H9 (cell line): Measurements from ENCODE around the gene LYPD1. TPM values are rescaled to one million over a fixed set of nuclear protein-coding genes. Genes with fewer than 3 reads are reported as not detected.

Experiments used
- DNase-seq: peaks from one replicate; pipeline ENCODE4 v3.0.0-alpha.2; 2017
- H2AFZ ChIP-seq: one replicate; pipeline ENCODE4 v1.6.1; 2013; ENCODE audit warnings: mild to moderate bottlenecking, low read length, control low read depth, moderate library complexity
- H2AK5ac ChIP-seq: 2 replicates; pipeline ENCODE4 v1.6.1; 2013; ENCODE audit warnings: low read length, control low read depth, mixed read lengths; ENCODE audit not compliant: insufficient read length
- H2BK120ac ChIP-seq: one replicate; pipeline ENCODE4 v1.6.1; 2013; ENCODE audit warnings: low read depth, mild to moderate bottlenecking, low read length, control low read depth, inconsistent platforms; ENCODE audit not compliant: poor library complexity, severe bottlenecking
- H2BK12ac ChIP-seq: 2 replicates; pipeline ENCODE4 v1.6.1; 2013; ENCODE audit warnings: low read length, control low read depth, mixed read lengths, low read depth; ENCODE audit not compliant: insufficient read length
- H2BK15ac ChIP-seq: 2 replicates; pipeline ENCODE4 v1.6.1; 2013; ENCODE audit warnings: low read depth, low read length, control low read depth
- H2BK20ac ChIP-seq: one replicate; pipeline ENCODE4 v1.6.1; 2013; ENCODE audit warnings: low read depth, mild to moderate bottlenecking, low read length, control low read depth, inconsistent platforms; ENCODE audit not compliant: poor library complexity, severe bottlenecking
- H2BK5ac ChIP-seq: 2 replicates; pipeline ENCODE4 v1.6.1; 2013; ENCODE audit warnings: low read length, control low read depth, mixed read lengths; ENCODE audit not compliant: insufficient read length
- H3K14ac ChIP-seq: 2 replicates; pipeline ENCODE4 v1.6.1; 2013; ENCODE audit warnings: low read length, control low read depth; ENCODE audit not compliant: insufficient read depth
- H3K18ac ChIP-seq: 2 replicates; pipeline ENCODE4 v1.6.1; 2013; ENCODE audit warnings: low read depth, mild to moderate bottlenecking, mixed read lengths, low read length, control low read depth; ENCODE audit not compliant: insufficient read length
- H3K23ac ChIP-seq: 2 replicates; pipeline ENCODE4 v1.6.1; 2013; ENCODE audit warnings: low read length, control low read depth, mixed read lengths, low read depth; ENCODE audit not compliant: insufficient read length
- H3K23me2 ChIP-seq: 2 replicates; pipeline ENCODE4 v1.6.1; 2013; ENCODE audit warnings: low read depth, mild to moderate bottlenecking, mixed read lengths, low read length, control low read depth; ENCODE audit not compliant: insufficient read length, poor library complexity, severe bottlenecking
- H3K27ac ChIP-seq: 2 replicates; pipeline ENCODE4 v1.5.1; 2013; ENCODE audit warnings: low read length, control low read depth, mixed read lengths, low read depth; ENCODE audit not compliant: insufficient read length
- H3K27me3 ChIP-seq: 2 replicates; pipeline ENCODE4 v1.6.1; 2013; ENCODE audit warnings: low read length, control low read depth, inconsistent platforms; ENCODE audit not compliant: insufficient read depth
- H3K4ac ChIP-seq: 2 replicates; pipeline ENCODE4 v1.6.1; 2013; ENCODE audit warnings: low read depth, mild to moderate bottlenecking, control low read depth, inconsistent platforms, low read length, moderate library complexity
- H3K4me1 ChIP-seq: 2 replicates; pipeline ENCODE4 v1.6.1; 2013; ENCODE audit warnings: low read length, control low read depth, inconsistent platforms; ENCODE audit not compliant: insufficient read depth
- H3K4me2 ChIP-seq: 2 replicates; pipeline ENCODE4 v1.6.1; 2013; ENCODE audit warnings: low read length, control low read depth, mixed read lengths; ENCODE audit not compliant: insufficient read length, insufficient read depth
- H3K56ac ChIP-seq: 2 replicates; pipeline ENCODE4 v1.6.1; 2013; ENCODE audit warnings: low read depth, mild to moderate bottlenecking, mixed read lengths, low read length, control low read depth; ENCODE audit not compliant: insufficient read length
- H3K79me1 ChIP-seq: 2 replicates; pipeline ENCODE4 v1.6.1; 2013; ENCODE audit warnings: low read depth, mild to moderate bottlenecking, moderate library complexity, low read length, control low read depth, inconsistent platforms; ENCODE audit not compliant: insufficient read depth, poor library complexity, severe bottlenecking
- H3K79me2 ChIP-seq: 2 replicates; pipeline ENCODE4 v1.6.1; 2013; ENCODE audit warnings: low read length, control low read depth, inconsistent platforms; ENCODE audit not compliant: insufficient read depth
- H3K9ac ChIP-seq: 2 replicates; pipeline ENCODE4 v1.6.1; 2013; ENCODE audit warnings: low read length, control low read depth, mixed read lengths; ENCODE audit not compliant: insufficient read length; ENCODE audit errors: extremely low read depth
- H3K9me3 ChIP-seq: one replicate; pipeline ENCODE4 v1.6.1; 2013; ENCODE audit warnings: low read depth, low read length, inconsistent platforms; ENCODE audit not compliant: control insufficient read depth
- H3T11ph ChIP-seq: one replicate; pipeline ENCODE4 v1.6.1; 2013; ENCODE audit warnings: mild to moderate bottlenecking, low read length, control low read depth, inconsistent platforms
- H4K20me1 ChIP-seq: one replicate; pipeline ENCODE4 v1.6.1; 2013; ENCODE audit not compliant: control insufficient read depth, insufficient read length, insufficient read depth
- H4K5ac ChIP-seq: 2 replicates; pipeline ENCODE4 v1.6.1; 2013; ENCODE audit warnings: low read depth, mild to moderate bottlenecking, mixed read lengths, low read length, control low read depth; ENCODE audit not compliant: insufficient read length
- H4K8ac ChIP-seq: replicated peaks from 2 replicates; pipeline ENCODE4 v1.6.1; 2013; ENCODE audit warnings: low read length, control low read depth, mixed read lengths, low read depth; ENCODE audit not compliant: insufficient read length
- H4K91ac ChIP-seq: 2 replicates; pipeline ENCODE4 v1.6.1; 2013; ENCODE audit warnings: low read depth, mild to moderate bottlenecking, moderate library complexity, mixed read lengths, low read length, control low read depth; ENCODE audit not compliant: insufficient read length
- H3K27ac Mint-ChIP-seq, 3 experiments: 2 replicates in 2 of 3; 3 replicates in 1 of 3; pipeline ENCODE4 v1.8.0; 2020 to 2021; ENCODE audit warnings: mixed read lengths in 3 of 3, mild to moderate bottlenecking in 1 of 3, moderate library complexity in 1 of 3
- H3K27me3 Mint-ChIP-seq: 2 replicates; pipeline ENCODE4 v1.8.0; 2021; ENCODE audit warnings: low read depth, mild to moderate bottlenecking, moderate library complexity, mixed read lengths
- H3K36me3 Mint-ChIP-seq, 3 experiments: 2 replicates in 2 of 3; 3 replicates in 1 of 3; pipeline ENCODE4 v1.8.0; 2020 to 2021; ENCODE audit warnings: low read depth in 3 of 3, mixed read lengths in 3 of 3; ENCODE audit not compliant: insufficient read depth in 1 of 3
- H3K4me1 Mint-ChIP-seq, 2 experiments: 2 replicates each; pipeline ENCODE4 v1.8.0; 2020; ENCODE audit warnings: mixed read lengths in 2 of 2
- H3K4me3 Mint-ChIP-seq, 2 experiments: 2 replicates in 1 of 2; 3 replicates in 1 of 2; pipeline ENCODE4 v1.8.0; 2020 to 2021; ENCODE audit warnings: mild to moderate bottlenecking in 2 of 2, mixed read lengths in 2 of 2, moderate library complexity in 1 of 2
- H3K9me3 Mint-ChIP-seq, 2 experiments: 2 replicates in 1 of 2; 3 replicates in 1 of 2; pipeline ENCODE4 v1.8.0; 2020; ENCODE audit warnings: mild to moderate bottlenecking in 2 of 2, mixed read lengths in 2 of 2, moderate library complexity in 1 of 2
- whole genome bisulfite sequencing: extraction: QIAGEN DNeasy Blood & Tissue Kit; methylation state at CpG from one replicate; pipeline ENCODE4 v1.1.7; 2013; ENCODE audit warnings: missing lambda C conversion rate, low lambda C conversion rate, mixed read lengths; ENCODE audit not compliant: insufficient read length; ENCODE audit errors: extremely low coverage; 5-methylcytosine and 5-hydroxymethylcytosine counted together
- total RNA-seq: library from RNA; stranded (reverse); gene quantifications from 2 replicates; pipeline ENCODE4 v1.2.1, GENCODE V29; 2021
- TF ChIP-seq, protein P1 (sequence below): fragments of 200-600 bp; sonication (generic); conservative IDR thresholded peaks from 3 replicates; pipeline ENCODE4 v1.8.0; 2021; ENCODE audit warnings: antibody characterized with exemption, mild to moderate bottlenecking

Gene LYPD1
- total RNA-seq, 1 experiment from 2014 or later: 10.6 TPM

DNA sequence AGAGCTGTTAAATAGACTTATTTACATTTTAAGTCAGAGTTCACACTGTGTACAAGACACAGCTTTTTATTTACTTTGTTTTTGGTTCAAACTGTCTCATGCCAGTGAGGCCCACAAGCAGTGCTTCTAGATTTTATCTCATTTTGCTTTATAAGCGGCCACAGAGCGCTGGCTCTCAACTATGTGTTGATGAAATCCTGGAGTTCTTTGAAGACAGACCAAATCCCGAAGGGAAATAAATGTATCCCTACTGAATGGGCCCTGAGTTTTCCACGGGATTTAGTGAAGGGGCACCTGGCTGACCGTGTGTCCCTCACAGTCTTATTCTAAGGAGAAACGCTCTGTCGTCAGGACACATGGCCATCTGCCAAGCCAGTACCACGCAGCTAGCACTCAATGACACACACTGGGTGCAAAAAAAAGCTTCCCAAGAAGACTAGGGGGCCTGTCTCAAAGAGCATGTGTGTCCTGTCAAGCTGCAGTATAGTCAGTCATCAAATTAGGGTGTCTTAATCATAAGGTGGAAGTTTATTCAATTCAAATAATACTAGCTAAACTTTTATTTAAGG lies 23.4 kb downstream of the LYPD1 start:
- no peak overlapping the region for H2BK12ac ChIP-seq
- no peak overlapping the region for H2BK15ac ChIP-seq
- H4K91ac ChIP-seq: no peak overlapping the region
- no peaks in the 10 kb centered on the region for H3K4me1 ChIP-seq
- TF ChIP-seq, protein P1, sequence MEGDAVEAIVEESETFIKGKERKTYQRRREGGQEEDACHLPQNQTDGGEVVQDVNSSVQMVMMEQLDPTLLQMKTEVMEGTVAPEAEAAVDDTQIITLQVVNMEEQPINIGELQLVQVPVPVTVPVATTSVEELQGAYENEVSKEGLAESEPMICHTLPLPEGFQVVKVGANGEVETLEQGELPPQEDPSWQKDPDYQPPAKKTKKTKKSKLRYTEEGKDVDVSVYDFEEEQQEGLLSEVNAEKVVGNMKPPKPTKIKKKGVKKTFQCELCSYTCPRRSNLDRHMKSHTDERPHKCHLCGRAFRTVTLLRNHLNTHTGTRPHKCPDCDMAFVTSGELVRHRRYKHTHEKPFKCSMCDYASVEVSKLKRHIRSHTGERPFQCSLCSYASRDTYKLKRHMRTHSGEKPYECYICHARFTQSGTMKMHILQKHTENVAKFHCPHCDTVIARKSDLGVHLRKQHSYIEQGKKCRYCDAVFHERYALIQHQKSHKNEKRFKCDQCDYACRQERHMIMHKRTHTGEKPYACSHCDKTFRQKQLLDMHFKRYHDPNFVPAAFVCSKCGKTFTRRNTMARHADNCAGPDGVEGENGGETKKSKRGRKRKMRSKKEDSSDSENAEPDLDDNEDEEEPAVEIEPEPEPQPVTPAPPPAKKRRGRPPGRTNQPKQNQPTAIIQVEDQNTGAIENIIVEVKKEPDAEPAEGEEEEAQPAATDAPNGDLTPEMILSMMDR: no peak
- no peak overlapping the region for H4K8ac ChIP-seq
- no CpG with 5 or more reads among the region's 8 CpGs for WGBS
- H3K36me3 Mint-ChIP-seq: peaks cover 0 to 1% (median 0%) of the 10 kb centered on the region in 3 experiments; a peak in 1 of 7 replicates
- no peak overlapping the region for H3K56ac ChIP-seq
- H2BK20ac ChIP-seq: no peak overlapping the region
- H3K23ac ChIP-seq: no peak overlapping the region
- H3T11ph ChIP-seq: no peak overlapping the region
- no peaks in the 10 kb centered on the region for H3K9me3 Mint-ChIP-seq
- no peak overlapping the region for H2BK5ac ChIP-seq
- H4K5ac ChIP-seq: no peak overlapping the region
- H3K4me2 ChIP-seq: no peak overlapping the region
- H3K23me2 ChIP-seq: no peaks in the 10 kb centered on the region
- no peak overlapping the region for H2AFZ ChIP-seq
- H3K14ac ChIP-seq: no peak overlapping the region
- no peaks in the 10 kb centered on the region for H3K27me3 Mint-ChIP-seq
- no peaks in the 10 kb centered on the region for H3K9me3 ChIP-seq
- H3K4ac ChIP-seq: no peak overlapping the region
- H3K27ac Mint-ChIP-seq: no peak overlapping the region
- H2BK120ac ChIP-seq: no peak overlapping the region
- H3K4me3 Mint-ChIP-seq: no peak overlapping the region
- no peaks in the 10 kb centered on the region for H3K79me1 ChIP-seq
- no peak overlapping the region for H3K9ac ChIP-seq
- peaks cover 15 to 28% of the 10 kb centered on the region in 2 experiments for H3K4me1 Mint-ChIP-seq
- no peak overlapping the region for H3K18ac ChIP-seq
- no peak for DNase-seq
- no peak overlapping the region for H3K27ac ChIP-seq
- H3K79me2 ChIP-seq: no peaks in the 10 kb centered on the region
- no peaks in the 10 kb centered on the region for H3K27me3 ChIP-seq
- H2AK5ac ChIP-seq: no peak overlapping the region
- H4K20me1 ChIP-seq: no peaks in the 10 kb centered on the region
